IPS-18c (cell line): ENCODE results near the gene LDB2.

Experiments
- H3K4me3 ChIP-seq: 2 replicates; pipeline ENCODE4 v1.7.0; 2013; ENCODE audit warnings: low read depth, mild to moderate bottlenecking, low read length, moderate library complexity; ENCODE audit not compliant: insufficient read depth
- H3K9me3 ChIP-seq: one replicate; pipeline ENCODE4 v1.6.1; 2013; ENCODE audit warnings: mild to moderate bottlenecking, low read length, moderate library complexity; ENCODE audit not compliant: control insufficient read depth, insufficient read depth

Gene LDB2

DNA sequence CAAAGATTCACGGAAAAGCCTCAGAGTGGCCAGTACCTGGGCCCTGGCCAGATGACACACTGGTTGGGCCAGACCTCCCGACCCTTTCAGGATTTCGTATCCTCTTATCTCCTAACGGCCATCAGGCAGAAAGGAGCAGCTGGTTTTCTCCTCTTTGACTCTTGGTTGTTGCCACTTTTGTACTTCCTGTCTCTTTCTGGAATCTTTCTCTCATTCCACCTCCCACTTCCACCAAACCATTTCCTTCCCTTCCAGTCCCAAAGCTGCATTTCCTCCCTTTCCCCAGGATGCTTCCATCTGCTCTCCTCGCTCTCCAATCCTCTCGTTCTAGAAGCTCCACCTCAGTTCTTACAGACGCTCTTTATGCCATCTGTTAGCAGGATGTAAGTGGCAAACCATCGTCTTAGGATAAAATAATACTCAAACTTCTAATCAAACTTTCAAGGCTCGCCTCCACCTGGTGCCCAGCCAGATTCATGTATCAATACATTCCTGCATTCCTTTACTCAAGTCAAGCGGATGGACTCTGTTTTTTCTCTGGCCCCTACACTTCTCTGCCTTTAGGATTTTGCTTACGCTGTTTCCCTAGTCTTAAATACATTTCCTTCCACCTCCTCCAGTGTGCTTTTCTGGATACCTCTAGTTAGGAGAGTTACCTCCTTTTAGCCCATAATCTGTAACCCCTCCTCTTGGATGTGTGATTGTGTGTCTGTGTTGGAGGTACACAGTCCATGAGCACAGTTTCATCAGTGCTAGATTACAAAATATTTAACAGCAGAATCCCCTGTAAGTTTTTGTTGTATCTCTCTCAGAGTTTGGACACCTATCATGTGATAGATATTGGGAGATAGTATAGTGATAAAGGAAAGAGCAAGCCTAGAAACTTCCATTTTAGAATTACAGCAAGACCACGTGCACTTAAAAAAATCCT lies 70.4 kb downstream of the LDB2 start:
- Histone ChIP-seq H3K9me3 (no peaks in the 10 kb centered on the region), H3K4me3 (no peak overlapping the region)

DNA sequence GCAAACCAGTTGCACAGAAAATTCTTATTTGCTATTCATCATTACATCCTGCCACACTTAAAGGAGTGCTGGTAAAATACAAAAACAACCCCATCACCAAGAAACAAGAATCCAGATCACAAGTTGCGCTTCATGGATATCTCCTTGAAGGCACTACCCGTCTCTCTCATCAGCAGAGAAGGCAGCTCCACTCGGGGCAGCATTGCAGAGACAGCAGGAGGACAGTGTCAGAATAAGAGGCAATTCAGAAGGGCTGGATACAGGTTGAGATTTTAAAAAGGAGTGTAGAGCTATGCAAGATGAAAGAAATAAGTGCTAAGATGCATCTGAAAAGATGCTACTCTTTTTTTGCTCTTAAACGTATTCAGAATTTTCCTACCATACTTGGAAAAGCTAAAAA lies 71.4 kb downstream of the LDB2 start:
- H3K4me3 ChIP-seq: no peak overlapping the region
- H3K9me3 ChIP-seq: no peaks in the 10 kb centered on the region

DNA sequence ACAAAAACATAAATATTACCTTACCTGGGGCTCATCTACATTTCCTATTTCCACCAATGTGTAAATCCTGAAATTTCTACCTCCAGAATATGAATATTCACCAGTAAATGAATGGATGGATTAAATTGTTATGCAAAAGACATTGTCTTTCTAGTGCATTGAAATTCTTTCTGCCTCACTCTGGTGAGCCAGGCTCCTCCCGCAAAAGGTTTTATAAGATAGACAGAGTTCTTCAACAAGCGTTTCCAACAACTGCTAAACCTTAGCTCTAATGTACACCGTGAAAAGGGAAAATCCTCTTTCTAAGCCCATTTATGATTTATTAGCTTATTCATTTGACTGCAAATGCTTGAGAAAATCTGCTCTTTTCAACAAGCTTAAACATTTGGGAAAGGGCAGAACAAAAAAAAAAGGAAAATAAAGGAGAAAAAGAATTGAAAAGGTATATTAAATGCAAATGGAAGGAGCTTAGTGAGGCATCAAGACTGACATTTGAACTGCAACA lies 72.0 kb downstream of the LDB2 start:
- H3K9me3 ChIP-seq: no peaks in the 10 kb centered on the region
- no peak overlapping the region for H3K4me3 ChIP-seq

DNA sequence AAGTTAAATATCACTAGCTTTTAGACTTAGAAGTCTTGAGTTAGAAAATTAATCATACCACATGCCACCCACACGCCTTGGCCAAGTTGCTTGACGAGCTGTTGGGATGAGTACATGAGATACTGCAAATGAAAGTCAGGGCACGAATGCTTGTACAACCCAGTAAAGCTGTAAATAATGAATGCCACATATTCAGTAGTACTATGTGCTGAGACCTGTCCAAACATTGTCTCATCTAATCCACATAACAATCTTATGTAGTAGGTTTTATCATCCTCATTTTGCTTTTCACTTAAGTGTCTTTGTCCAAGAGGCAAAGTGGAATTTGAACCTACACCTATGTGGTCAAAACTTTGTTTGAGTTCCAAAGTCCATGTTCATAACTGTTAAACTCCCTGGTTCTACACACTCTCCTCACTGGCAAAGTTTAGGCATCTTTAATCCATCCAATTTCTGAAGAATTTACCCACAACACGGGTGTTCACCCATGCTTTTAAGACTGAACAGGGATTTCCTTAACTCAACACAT lies 74.1 kb downstream of the LDB2 start:
- Histone ChIP-seq H3K9me3 (no peaks in the 10 kb centered on the region), H3K4me3 (no peak overlapping the region)

DNA sequence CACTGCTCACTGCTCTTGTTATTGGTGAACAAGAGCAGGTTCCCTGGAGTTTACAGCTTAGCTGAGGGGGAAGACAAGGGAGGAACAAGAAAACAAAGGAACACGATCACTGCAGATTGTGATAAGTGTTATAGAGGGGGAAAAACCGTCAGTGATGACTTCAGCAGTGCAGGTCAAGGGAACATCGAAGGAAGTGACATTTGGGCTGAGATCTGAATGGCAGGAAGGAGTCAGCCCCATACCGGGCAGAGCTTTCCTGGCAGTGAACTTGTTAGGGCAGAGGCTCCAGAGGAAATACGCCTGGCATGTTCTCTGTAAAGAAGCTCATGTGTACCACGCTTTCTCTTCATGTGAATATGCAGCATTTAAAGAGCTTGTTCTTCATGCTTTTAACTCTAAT lies 78.1 kb downstream of the LDB2 start:
- H3K9me3 ChIP-seq: no peaks in the 10 kb centered on the region
- H3K4me3 ChIP-seq: no peak overlapping the region

DNA sequence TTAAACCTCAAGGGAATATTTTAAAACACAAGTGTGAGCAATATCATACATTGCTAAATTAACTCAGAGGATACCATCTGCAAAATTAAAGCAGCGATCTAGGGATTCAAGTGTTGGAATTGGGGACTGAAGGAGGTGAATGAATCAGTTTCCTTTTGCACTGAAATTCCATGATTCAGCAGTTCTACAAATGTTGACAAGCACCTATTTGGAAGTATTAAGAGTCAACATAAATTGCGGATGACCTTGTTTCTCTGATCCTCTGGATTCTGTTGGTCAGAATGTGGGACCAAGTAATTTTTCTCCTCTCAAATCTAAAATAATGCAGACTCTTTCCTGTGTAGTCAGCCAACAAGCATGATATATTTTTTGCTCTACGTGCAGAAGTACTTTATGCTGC lies 78.8 kb downstream of the LDB2 start:
- Histone ChIP-seq H3K9me3 (no peaks in the 10 kb centered on the region), H3K4me3 (no peak overlapping the region)

DNA sequence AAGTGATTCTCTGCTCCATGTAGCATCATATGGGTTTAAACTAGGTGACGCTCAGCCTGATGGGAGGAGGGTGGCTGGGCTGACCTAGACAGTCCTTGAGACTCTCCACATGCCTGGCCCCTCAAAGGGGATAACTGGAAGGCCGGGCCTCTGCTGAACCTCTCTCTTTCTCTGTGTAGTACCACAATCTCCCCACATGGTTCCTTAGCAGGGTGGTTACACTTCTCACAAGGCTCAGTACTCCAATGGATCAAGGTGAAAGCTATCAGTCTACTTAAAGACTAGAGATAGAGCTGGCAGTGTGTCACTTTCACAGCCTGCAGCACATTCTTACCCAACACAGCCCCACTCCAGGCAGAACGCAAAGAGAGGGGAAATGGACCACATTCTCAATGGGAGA lies 80.4 kb downstream of the LDB2 start:
- H3K9me3 ChIP-seq: no peaks in the 10 kb centered on the region
- H3K4me3 ChIP-seq: no peak overlapping the region

DNA sequence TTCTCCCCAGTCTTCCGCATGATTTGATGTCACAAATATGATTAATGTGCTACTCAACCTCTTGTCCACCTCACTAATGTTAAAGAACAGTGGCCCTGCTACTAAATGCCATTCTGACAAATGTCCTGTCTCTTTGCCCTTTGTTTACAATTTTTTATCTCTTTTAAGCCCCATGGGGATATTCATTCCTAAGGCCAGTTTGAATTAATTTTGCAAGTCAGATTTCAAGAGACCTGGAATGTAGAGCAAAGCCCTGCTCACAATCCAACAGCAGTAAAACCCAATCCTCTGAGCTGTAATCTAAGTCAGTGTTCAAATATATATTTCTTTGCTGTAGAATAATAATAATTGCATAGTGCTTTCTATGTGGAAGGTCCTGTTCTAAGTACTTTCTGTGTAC lies 81.2 kb downstream of the LDB2 start:
- Histone ChIP-seq H3K4me3 (no peak overlapping the region), H3K9me3 (no peaks in the 10 kb centered on the region)

DNA sequence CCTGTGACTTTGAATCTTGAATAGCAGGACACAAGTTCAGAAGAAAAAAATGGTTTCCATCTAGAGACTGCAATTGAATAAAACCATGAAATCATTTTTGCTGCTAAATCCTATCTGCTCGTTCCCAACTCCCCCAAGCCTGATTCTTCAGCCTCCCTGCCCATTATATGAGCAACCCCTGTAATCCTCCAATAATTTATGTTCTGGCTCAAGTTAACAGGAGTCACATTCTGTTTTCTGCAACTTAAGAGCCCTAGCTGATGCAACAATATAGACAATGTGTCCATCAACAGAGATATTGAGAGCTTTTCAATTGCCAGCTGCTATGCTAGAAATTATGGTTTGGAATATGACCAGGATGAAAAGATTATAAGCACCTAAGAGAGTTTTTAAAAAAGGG lies 84.1 kb downstream of the LDB2 start:
- no peaks in the 10 kb centered on the region for H3K9me3 ChIP-seq
- H3K4me3 ChIP-seq: no peak overlapping the region

DNA sequence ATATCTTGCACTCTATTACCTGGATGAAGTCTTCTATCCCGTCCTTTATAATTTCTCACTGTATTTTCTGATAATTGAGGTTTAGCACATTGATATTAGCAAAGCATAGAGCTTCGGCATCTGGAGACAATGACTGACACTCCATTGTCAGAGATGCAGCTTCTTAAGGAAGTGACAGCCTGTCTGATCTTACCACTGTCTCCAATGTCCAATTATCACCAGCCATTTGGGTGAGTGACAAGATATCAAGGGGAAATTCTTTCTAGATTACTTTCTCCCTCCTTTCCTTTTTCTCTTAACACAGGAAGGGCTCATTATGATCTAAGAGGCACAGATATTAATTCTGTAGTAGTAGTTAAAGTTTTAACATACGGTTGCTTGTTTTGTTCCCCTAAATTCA lies 86.4 kb downstream of the LDB2 start:
- Histone ChIP-seq H3K9me3 (no peaks in the 10 kb centered on the region), H3K4me3 (no peak overlapping the region)

DNA sequence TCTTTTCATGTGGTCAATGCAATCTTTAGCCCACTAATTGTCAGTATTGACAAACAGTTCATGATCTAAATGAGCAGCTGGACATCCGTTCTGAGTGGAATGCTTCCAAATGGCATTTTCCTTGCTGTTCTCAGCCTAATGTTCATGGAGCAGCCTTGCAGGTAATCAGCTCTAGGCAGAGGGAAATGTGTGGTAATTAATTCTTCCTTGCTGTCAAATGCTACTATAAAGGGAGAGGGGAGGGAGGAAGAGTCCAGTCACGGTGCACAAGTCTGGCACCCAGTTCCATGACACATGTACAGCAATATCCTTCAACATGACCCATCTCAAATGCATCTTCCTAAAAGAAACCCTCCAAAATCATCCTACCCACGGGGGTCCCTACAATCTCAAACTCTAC lies 88.5 kb downstream of the LDB2 start:
- Histone ChIP-seq H3K4me3 (no peak overlapping the region), H3K9me3 (no peaks in the 10 kb centered on the region)

DNA sequence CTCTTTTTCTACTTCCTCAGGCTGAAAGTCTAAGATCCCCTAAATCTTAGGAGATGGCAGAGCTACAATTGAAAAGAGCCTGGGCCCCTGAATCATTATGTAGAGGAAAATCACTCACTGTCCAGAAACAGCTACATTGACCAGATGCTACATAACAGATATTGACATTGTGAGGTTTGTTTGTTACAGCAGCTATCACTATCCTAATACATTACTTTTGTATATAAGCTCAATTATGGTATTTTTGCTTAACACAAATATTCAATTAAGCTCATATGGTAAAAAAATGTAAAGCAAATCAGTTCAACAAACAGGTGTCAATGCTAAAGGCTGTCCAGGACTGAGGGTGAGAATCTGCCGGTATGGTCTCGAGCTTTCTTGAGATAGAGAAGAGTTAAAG lies 89.4 kb downstream of the LDB2 start:
- Histone ChIP-seq H3K9me3 (no peaks in the 10 kb centered on the region), H3K4me3 (no peak overlapping the region)

DNA sequence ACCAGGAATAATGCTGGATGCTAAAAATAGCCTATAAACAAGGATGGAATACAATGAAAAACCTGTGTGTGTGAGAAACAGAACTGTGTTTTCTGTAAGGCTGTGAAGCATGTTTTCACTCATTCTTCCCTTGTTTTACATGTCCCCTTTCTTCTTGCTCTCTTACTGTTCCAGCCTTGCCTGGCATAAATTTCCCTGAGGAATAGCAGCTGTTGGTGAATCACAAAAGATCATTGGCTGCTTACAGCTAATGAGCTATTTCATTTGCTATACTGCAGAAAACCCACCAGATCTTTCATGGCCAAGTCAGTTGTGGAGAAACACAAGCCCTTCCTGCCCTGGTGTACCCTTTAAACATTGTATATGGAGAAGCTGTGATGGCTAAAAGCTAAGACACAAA lies 91.1 kb downstream of the LDB2 start:
- Histone ChIP-seq H3K4me3 (no peak overlapping the region), H3K9me3 (no peaks in the 10 kb centered on the region)

DNA sequence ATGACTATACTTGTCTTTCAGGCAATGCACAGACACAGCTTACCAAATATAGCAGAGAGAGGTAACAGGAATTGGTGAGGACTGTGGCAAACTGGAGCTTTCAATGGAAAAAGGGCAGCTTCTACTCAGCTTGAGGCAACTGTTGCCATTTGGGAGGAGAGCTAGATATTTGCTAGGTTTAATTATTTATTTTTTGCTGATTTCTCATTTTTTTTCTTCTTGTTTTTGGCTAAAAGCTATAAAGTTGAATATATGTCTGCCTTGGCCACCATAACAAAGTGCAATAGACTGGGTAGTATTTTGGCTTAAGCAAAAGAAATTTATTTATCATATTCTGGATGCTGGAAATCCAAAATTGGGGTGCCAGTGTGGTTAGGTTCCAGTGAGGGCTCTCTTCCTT lies 93.9 kb downstream of the LDB2 start:
- Histone ChIP-seq H3K4me3 (no peak overlapping the region), H3K9me3 (no peaks in the 10 kb centered on the region)

DNA sequence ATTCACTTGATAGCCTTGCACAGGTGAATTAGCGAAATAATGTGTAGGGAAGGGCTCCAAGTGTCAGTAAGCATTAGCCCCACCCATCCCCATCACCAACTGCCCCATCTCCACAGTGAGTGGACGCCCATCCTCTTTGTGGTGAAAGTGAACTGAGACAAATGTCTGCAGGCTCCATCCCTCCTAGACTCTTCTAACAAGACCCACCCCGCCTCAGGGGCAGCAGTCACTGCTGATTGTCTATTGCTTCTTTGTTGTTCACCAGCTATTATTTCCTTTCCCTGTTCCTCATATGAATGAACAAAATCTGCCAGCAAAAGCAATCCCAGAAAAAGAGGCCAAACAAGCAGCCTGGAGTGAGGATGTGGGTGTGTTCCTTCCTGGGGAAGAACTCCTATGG lies 96.4 kb downstream of the LDB2 start:
- H3K4me3 ChIP-seq: no peak overlapping the region
- no peaks in the 10 kb centered on the region for H3K9me3 ChIP-seq

DNA sequence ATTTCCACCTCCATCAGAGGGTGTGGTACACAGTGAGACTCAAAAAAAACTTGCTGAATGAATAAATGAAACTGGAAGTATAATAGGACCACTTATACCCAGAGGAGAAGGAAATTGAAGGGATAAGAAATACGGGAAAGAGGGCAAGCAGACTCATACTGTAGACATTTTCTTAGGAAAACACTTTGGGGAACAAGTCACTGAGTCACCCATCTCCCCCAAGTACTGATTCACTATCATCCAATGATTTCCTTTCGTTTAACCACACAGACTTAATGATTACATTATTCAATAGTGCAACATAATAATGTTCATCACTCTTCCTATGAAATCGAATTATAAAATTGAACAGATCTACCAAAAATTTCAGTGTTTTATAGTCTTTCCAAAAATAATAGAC lies 97.1 kb downstream of the LDB2 start:
- H3K9me3 ChIP-seq: no peaks in the 10 kb centered on the region
- H3K4me3 ChIP-seq: no peak overlapping the region

DNA sequence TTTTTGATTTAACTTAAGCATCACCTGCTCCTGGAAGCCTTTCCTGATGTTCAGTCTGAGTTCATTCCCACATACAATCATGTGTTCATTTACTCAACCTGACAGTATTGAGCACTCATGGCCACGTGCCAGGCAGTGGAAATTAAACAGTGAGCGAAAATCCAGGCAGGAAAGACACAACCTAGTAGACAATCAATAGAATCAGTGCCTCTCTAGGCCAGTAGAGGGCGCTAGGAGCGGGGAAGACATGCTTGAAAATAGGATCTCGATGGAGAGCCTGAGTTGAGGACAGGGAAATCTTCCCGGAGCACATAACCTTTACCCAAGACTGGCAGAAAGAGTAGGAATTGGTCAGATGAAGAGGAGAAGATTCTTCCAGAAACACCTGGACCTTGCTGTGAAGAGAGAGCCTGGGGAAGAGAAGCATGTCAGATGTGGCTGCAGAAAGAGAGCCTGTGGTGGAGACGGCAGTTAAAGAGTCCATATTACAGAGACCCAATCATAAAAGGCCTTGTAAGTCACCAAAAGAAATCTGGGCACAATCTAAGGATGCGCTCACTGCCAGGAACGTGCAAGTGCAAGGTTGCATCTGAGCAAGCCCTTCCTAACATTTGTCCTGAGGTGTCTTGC lies 103.5 kb downstream of the LDB2 start:
- Histone ChIP-seq H3K4me3 (no peak overlapping the region), H3K9me3 (no peaks in the 10 kb centered on the region)

DNA sequence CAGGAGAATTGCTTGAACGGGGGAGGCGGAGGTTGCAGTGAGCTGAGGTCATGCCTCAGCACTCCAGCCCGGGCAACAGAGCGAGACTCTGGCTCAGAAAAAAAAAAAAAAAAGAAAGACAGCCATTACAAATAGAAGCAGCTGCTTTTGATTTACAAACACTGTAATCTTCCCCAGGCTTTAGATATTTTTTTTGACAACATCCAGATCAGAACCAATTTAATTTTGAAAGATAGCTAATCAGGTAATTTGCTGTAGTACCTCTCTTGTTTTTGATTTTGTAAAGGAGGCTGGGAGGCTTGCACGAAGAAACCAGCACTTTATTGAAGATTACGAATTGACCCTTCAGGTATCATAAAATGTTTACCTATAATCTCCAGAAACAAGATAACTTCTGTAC lies 107.0 kb downstream of the LDB2 start:
- H3K4me3 ChIP-seq: no peak overlapping the region

More for the DNA sequence above, 107.0 kb downstream of the LDB2 start:
- H3K9me3 ChIP-seq: no peaks in the 10 kb centered on the region
